Liver (tissue), 9 donors: Measurements from ENCODE around the gene RGL2. TPM values are rescaled to one million over a fixed set of nuclear protein-coding genes. Genes with fewer than 3 reads are reported as not detected.

ENCODE experiments used
- DNase-seq: peaks from one replicate; pipeline ENCODE4 v3.0.0-alpha.2; 2017; ENCODE audit warnings: low spot score
- H3K27ac ChIP-seq, 2 donors: one replicate each; pipeline ENCODE4 v1.7.0; 2013; ENCODE audit warnings: inconsistent platforms in 2 of 2, low read length in 2 of 2, control low read depth in 1 of 2, low read depth in 1 of 2, mild to moderate bottlenecking in 1 of 2
- H3K27me3 ChIP-seq, 4 donors: one replicate each; pipeline versions ENCODE4 v1.6.1 to v1.7.0; 2013; ENCODE audit warnings: low read length in 3 of 4, inconsistent platforms in 1 of 4, mild to moderate bottlenecking in 1 of 4, moderate library complexity in 1 of 4; ENCODE audit not compliant: control insufficient read depth in 4 of 4, insufficient read depth in 4 of 4
- H3K36me3 ChIP-seq, 4 donors: one replicate each; pipeline versions ENCODE4 v1.6.1 to v1.7.0; 2013; ENCODE audit warnings: low read length in 3 of 4, mild to moderate bottlenecking in 3 of 4, low read depth in 1 of 4, moderate library complexity in 1 of 4; ENCODE audit not compliant: control insufficient read depth in 4 of 4, insufficient read depth in 3 of 4
- H3K4me1 ChIP-seq, 4 donors: one replicate each; pipeline versions ENCODE4 v1.6.1 to v1.7.0; 2013; ENCODE audit warnings: low read length in 3 of 4, mild to moderate bottlenecking in 3 of 4, moderate library complexity in 1 of 4; ENCODE audit not compliant: control insufficient read depth in 4 of 4, insufficient read depth in 4 of 4
- H3K4me3 ChIP-seq, 3 donors: one replicate each; pipeline versions ENCODE4 v1.6.1 to v1.7.0; 2013; ENCODE audit warnings: low read length in 3 of 3, control low read depth in 1 of 3, low read depth in 1 of 3, mild to moderate bottlenecking in 1 of 3
- H3K9ac ChIP-seq, 2 donors: one replicate each; pipeline ENCODE4 v1.7.0; 2013; ENCODE audit warnings: low read length in 2 of 2, mild to moderate bottlenecking in 2 of 2, moderate library complexity in 2 of 2, control low read depth in 1 of 2, low read depth in 1 of 2
- H3K9me3 ChIP-seq, 4 donors: one replicate each; pipeline versions ENCODE4 v1.6.1 to v1.7.0; 2013; ENCODE audit warnings: low read length in 3 of 4; ENCODE audit not compliant: control insufficient read depth in 4 of 4
- FOXA1 ChIP-seq: IDR thresholded peaks from 2 replicates; pipeline ENCODE4 v1.6.1; 2016; ENCODE audit warnings: antibody characterized with exemption
- FOXA2 ChIP-seq: IDR thresholded peaks from 2 replicates; pipeline ENCODE4 v1.6.1; 2016; ENCODE audit warnings: antibody characterized with exemption
- GABPA ChIP-seq, 2 donors: IDR thresholded peaks in 1 of 2; conservative IDR thresholded peaks in 1 of 2; 2 replicates each; pipeline ENCODE4 v1.6.1; 2016; ENCODE audit warnings: antibody characterized with exemption in 2 of 2, mild to moderate bottlenecking in 1 of 2, moderate library complexity in 1 of 2
- HNF4A ChIP-seq, 2 donors: conservative IDR thresholded peaks; 2 replicates each; pipeline ENCODE4 v1.6.1; 2016; ENCODE audit warnings: antibody characterized with exemption in 2 of 2, mild to moderate bottlenecking in 2 of 2
- HNF4G ChIP-seq: IDR thresholded peaks from 2 replicates; pipeline ENCODE4 v1.6.1; 2016; ENCODE audit warnings: antibody characterized with exemption
- MAX ChIP-seq: IDR thresholded peaks from 2 replicates; pipeline ENCODE4 v1.6.1; 2016; ENCODE audit warnings: antibody characterized with exemption
- NR2F2 ChIP-seq: IDR thresholded peaks from 2 replicates; pipeline ENCODE4 v1.6.1; 2016; ENCODE audit warnings: antibody characterized with exemption
- RAD21 ChIP-seq, 2 donors: IDR thresholded peaks; 2 replicates each; pipeline ENCODE4 v1.6.1; 2016; ENCODE audit warnings: antibody characterized with exemption in 2 of 2, mild to moderate bottlenecking in 2 of 2
- SP1 ChIP-seq: IDR thresholded peaks from 2 replicates; pipeline ENCODE4 v1.6.1; 2018; ENCODE audit warnings: antibody characterized with exemption, mild to moderate bottlenecking
- TAF1 ChIP-seq: conservative IDR thresholded peaks from 2 replicates; pipeline ENCODE4 v1.6.1; 2016; ENCODE audit warnings: antibody characterized with exemption, mild to moderate bottlenecking
- WGBS: extraction: QIAGEN DNeasy Blood & Tissue Kit; methylation state at CpG from one replicate; pipeline ENCODE4 v1.1.7; 2013; 5-methylcytosine and 5-hydroxymethylcytosine counted together
- polyA plus RNA-seq, 2 donors: library from polyadenylated mRNA; stranded (reverse) in 1 of 2; unstranded in 1 of 2; fragments of 200-250 nt in 1 of 2; fragments of >200 nt in 1 of 2; fragmentation: Nextera tagmentation in 1 of 2; extraction: Ambion mirVana in 1 of 2; gene quantifications; one replicate each; pipeline versions ENCODE4 v1.2.1 to v1.2.3, GENCODE V29; 2013 to 2015
- total RNA-seq, 2 donors: library from RNA; depleted of rRNA; stranded (reverse); fragments of >200 nt; gene quantifications; one replicate each; pipeline ENCODE4 v1.2.3, GENCODE V29; 2014
- TF ChIP-seq, protein P1 (sequence below): IDR thresholded peaks from 2 replicates; pipeline ENCODE4 v1.6.1; 2016; ENCODE audit warnings: antibody characterized with exemption
- TF ChIP-seq, protein P2 (sequence below): IDR thresholded peaks from 2 replicates; pipeline ENCODE4 v1.6.1; 2016; ENCODE audit warnings: antibody characterized with exemption
- TF ChIP-seq, protein P3 (sequence below): IDR thresholded peaks from 2 replicates; pipeline ENCODE4 v1.6.1; 2016; ENCODE audit warnings: antibody characterized with exemption, mild to moderate bottlenecking
- donor health status: healthy.
- donor health status: healthy.
- donor health status: healthy.
- donor health status: healthy.
- donor health status: healthy.

Gene RGL2
- total and polyA plus RNA-seq, 4 donors = 16.7 to 22.8 (median 17.3) TPM

- no peak for TF ChIP-seq NR2F2
- TF ChIP-seq HNF4G = no peak
- TF ChIP-seq SP1 = no peak
- no peak for TF ChIP-seq FOXA2
- TF ChIP-seq FOXA1 = no peak
- TF ChIP-seq RAD21 (IDR thresholded peaks at IDR 0.05) = no peak
- no peak for TF ChIP-seq MAX
- TF ChIP-seq HNF4A (conservative IDR thresholded peaks at IDR 0.05) = no peak
- TF ChIP-seq, protein P1, sequence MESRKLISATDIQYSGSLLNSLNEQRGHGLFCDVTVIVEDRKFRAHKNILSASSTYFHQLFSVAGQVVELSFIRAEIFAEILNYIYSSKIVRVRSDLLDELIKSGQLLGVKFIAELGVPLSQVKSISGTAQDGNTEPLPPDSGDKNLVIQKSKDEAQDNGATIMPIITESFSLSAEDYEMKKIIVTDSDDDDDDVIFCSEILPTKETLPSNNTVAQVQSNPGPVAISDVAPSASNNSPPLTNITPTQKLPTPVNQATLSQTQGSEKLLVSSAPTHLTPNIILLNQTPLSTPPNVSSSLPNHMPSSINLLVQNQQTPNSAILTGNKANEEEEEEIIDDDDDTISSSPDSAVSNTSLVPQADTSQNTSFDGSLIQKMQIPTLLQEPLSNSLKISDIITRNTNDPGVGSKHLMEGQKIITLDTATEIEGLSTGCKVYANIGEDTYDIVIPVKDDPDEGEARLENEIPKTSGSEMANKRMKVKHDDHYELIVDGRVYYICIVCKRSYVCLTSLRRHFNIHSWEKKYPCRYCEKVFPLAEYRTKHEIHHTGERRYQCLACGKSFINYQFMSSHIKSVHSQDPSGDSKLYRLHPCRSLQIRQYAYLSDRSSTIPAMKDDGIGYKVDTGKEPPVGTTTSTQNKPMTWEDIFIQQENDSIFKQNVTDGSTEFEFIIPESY = no peak
- TF ChIP-seq, protein P2, sequence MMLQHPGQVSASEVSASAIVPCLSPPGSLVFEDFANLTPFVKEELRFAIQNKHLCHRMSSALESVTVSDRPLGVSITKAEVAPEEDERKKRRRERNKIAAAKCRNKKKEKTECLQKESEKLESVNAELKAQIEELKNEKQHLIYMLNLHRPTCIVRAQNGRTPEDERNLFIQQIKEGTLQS = no peak
- TF ChIP-seq, protein P3, sequence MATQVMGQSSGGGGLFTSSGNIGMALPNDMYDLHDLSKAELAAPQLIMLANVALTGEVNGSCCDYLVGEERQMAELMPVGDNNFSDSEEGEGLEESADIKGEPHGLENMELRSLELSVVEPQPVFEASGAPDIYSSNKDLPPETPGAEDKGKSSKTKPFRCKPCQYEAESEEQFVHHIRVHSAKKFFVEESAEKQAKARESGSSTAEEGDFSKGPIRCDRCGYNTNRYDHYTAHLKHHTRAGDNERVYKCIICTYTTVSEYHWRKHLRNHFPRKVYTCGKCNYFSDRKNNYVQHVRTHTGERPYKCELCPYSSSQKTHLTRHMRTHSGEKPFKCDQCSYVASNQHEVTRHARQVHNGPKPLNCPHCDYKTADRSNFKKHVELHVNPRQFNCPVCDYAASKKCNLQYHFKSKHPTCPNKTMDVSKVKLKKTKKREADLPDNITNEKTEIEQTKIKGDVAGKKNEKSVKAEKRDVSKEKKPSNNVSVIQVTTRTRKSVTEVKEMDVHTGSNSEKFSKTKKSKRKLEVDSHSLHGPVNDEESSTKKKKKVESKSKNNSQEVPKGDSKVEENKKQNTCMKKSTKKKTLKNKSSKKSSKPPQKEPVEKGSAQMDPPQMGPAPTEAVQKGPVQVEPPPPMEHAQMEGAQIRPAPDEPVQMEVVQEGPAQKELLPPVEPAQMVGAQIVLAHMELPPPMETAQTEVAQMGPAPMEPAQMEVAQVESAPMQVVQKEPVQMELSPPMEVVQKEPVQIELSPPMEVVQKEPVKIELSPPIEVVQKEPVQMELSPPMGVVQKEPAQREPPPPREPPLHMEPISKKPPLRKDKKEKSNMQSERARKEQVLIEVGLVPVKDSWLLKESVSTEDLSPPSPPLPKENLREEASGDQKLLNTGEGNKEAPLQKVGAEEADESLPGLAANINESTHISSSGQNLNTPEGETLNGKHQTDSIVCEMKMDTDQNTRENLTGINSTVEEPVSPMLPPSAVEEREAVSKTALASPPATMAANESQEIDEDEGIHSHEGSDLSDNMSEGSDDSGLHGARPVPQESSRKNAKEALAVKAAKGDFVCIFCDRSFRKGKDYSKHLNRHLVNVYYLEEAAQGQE = no peak
- no peak for TF ChIP-seq GABPA (IDR thresholded peaks at IDR 0.05 in 1 of 2, conservative IDR thresholded peaks at IDR 0.05 in 1 of 2)
- Histone ChIP-seq H3K9ac (no peak overlapping the region), H3K27me3 (no peaks in the 10 kb centered on the region), H3K4me3 (no peak overlapping the region), H3K36me3 (peaks cover 0 to 6% (median 3%) of the 10 kb centered on the region in 4 donors), H3K9me3 (no peaks in the 10 kb centered on the region), H3K27ac (no peak overlapping the region), H3K4me1 (peaks cover 2 to 29% (median 23%) of the 10 kb centered on the region in 4 donors)
- WGBS = 94% methylated on average over 13 of the region's 13 CpGs
- DNase-seq = no peak
Measured at GRCh38 chr6:33250731-33251130, 48.0 kb downstream of the RGL2 start.

- no peaks in the 10 kb centered on the region for H3K9me3 ChIP-seq
- TF ChIP-seq GABPA (IDR thresholded peaks at IDR 0.05 in 1 of 2, conservative IDR thresholded peaks at IDR 0.05 in 1 of 2) (no peak), TAF1 (peak; percentile 1)
- peak overlapping the region; percentile 40 to 79 for H3K9ac ChIP-seq
- H3K36me3 ChIP-seq = peaks cover 0 to 6% (median 1%) of the 10 kb centered on the region in 4 donors
- H3K27ac ChIP-seq = peak overlapping the region; percentile 88 to 92
- peak overlapping the region; percentile 55 to 76 (median 67) for H3K4me3 ChIP-seq
- H3K27me3 ChIP-seq = no peaks in the 10 kb centered on the region
- DNase-seq = no peak
- peaks cover 2 to 29% (median 23%) of the 10 kb centered on the region in 4 donors for H3K4me1 ChIP-seq
- 20% methylated on average over 15 of the region's 15 CpGs for WGBS
Measured at GRCh38 chr6:33249732-33250630, 48.8 kb downstream of the RGL2 start.
